ENCODE data around the gene RELCH.

Gene RELCH

GRCh38 chr18:62277045-62277444, 90.0 kb downstream of the RELCH start:
- Histone ChIP-seq H3K9me3 (ENCODE audit: insufficient read depth, low read depth, low read length) (no peaks in the 10 kb centered on the region), H3K4me3 (ENCODE audit: low read length) (no peak overlapping the region), H3K36me3 (ENCODE audit: insufficient read depth, low read depth, low read length) (peaks cover 41% of the 10 kb centered on the region), H3K9ac (ENCODE audit: low read depth, low read length) (no peak overlapping the region), H3K27ac (ENCODE audit: low read length) (no peak overlapping the region), H3K27me3 (ENCODE audit: insufficient read depth, low read length) (no peaks in the 10 kb centered on the region), H3K4me1 (ENCODE audit: insufficient read depth, low read length) (no peaks in the 10 kb centered on the region)

GRCh38 chr18:62279561-62279960, 92.5 kb downstream of the RELCH start:
- Histone ChIP-seq H3K9ac (ENCODE audit: low read depth, low read length) (no peak overlapping the region), H3K27ac (ENCODE audit: low read length) (no peak overlapping the region), H3K27me3 (ENCODE audit: insufficient read depth, low read length) (no peaks in the 10 kb centered on the region), H3K9me3 (ENCODE audit: insufficient read depth, low read depth, low read length) (no peaks in the 10 kb centered on the region), H3K4me1 (ENCODE audit: insufficient read depth, low read length) (no peaks in the 10 kb centered on the region), H3K4me3 (ENCODE audit: low read length) (no peak overlapping the region), H3K36me3 (ENCODE audit: insufficient read depth, low read depth, low read length) (peaks cover 45% of the 10 kb centered on the region)

GRCh38 chr18:62280058-62280457, 93.0 kb downstream of the RELCH start:
- Histone ChIP-seq H3K4me1 (ENCODE audit: insufficient read depth, low read length) (no peaks in the 10 kb centered on the region), H3K4me3 (ENCODE audit: low read length) (no peak overlapping the region), H3K9ac (ENCODE audit: low read depth, low read length) (no peak overlapping the region), H3K36me3 (ENCODE audit: insufficient read depth, low read depth, low read length) (peaks cover 47% of the 10 kb centered on the region), H3K9me3 (ENCODE audit: insufficient read depth, low read depth, low read length) (no peaks in the 10 kb centered on the region), H3K27ac (ENCODE audit: low read length) (no peak overlapping the region), H3K27me3 (ENCODE audit: insufficient read depth, low read length) (no peaks in the 10 kb centered on the region)

DNA sequence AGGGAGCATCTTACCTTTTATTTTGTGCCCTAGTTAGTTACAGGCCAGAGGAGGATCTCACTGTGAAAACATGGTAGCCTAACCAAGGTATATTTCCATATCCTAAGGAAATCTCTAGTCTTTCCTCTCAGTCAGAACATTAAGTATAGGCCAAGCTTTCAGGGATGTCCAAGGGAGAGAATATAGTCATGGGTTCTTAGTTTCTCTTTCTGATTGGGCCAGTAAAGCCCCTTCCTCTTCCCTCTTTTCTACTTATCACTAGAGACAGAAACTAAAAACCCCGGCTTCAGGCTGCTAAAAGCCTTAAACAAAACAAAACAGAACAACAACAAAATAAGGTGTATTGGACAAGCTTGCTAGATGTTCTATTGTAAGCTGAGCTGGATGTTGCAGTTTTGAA, 93.7 kb downstream of the RELCH start:
- H3K4me1 ChIP-seq (ENCODE audit: insufficient read depth, low read length) = no peaks in the 10 kb centered on the region
- H3K27ac ChIP-seq (ENCODE audit: low read length) = no peak overlapping the region
- no peaks in the 10 kb centered on the region for H3K9me3 ChIP-seq (ENCODE audit: insufficient read depth, low read depth, low read length)
- H3K36me3 ChIP-seq (ENCODE audit: insufficient read depth, low read depth, low read length) = peaks cover 48% of the 10 kb centered on the region
- H3K27me3 ChIP-seq (ENCODE audit: insufficient read depth, low read length) = no peaks in the 10 kb centered on the region
- no peak overlapping the region for H3K4me3 ChIP-seq (ENCODE audit: low read length)
- H3K9ac ChIP-seq (ENCODE audit: low read depth, low read length) = no peak overlapping the region

DNA sequence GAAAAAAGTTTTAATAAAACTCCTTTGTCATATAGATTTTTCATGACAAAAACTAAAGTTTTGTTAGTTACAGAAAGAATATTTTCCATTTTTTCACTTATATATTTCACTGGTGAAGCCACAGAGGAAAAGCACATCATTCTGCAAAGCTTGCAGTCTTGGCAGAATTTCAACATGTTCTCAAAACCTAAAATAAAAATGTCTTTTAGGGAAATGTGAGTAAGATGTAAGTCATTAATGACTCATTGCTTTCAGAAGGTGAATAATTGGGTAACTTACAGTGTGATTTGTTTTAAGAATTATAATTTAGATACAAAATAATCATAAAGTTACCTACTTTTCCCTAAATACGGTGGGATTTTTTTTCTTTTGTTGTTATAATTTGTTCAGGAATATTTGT, 94.6 kb downstream of the RELCH start:
- H3K9ac ChIP-seq (ENCODE audit: low read depth, low read length) = no peak overlapping the region

GRCh38 chr18:62282188-62282629, 95.2 kb downstream of the RELCH start:
- Histone ChIP-seq H3K36me3 (ENCODE audit: insufficient read depth, low read depth, low read length) (peaks cover 39% of the 10 kb centered on the region), H3K9ac (ENCODE audit: low read depth, low read length) (no peak overlapping the region), H3K27me3 (ENCODE audit: insufficient read depth, low read length) (no peaks in the 10 kb centered on the region), H3K27ac (ENCODE audit: low read length) (no peak overlapping the region), H3K9me3 (ENCODE audit: insufficient read depth, low read depth, low read length) (no peaks in the 10 kb centered on the region), H3K4me3 (ENCODE audit: low read length) (no peak overlapping the region), H3K4me1 (ENCODE audit: insufficient read depth, low read length) (no peaks in the 10 kb centered on the region)

More for the DNA sequence above, 94.6 kb downstream of the RELCH start:
- Histone ChIP-seq H3K4me1 (ENCODE audit: insufficient read depth, low read length) (no peaks in the 10 kb centered on the region), H3K27ac (ENCODE audit: low read length) (no peak overlapping the region), H3K36me3 (ENCODE audit: insufficient read depth, low read depth, low read length) (peaks cover 39% of the 10 kb centered on the region), H3K4me3 (ENCODE audit: low read length) (no peak overlapping the region), H3K9me3 (ENCODE audit: insufficient read depth, low read depth, low read length) (no peaks in the 10 kb centered on the region), H3K27me3 (ENCODE audit: insufficient read depth, low read length) (no peaks in the 10 kb centered on the region)

DNA sequence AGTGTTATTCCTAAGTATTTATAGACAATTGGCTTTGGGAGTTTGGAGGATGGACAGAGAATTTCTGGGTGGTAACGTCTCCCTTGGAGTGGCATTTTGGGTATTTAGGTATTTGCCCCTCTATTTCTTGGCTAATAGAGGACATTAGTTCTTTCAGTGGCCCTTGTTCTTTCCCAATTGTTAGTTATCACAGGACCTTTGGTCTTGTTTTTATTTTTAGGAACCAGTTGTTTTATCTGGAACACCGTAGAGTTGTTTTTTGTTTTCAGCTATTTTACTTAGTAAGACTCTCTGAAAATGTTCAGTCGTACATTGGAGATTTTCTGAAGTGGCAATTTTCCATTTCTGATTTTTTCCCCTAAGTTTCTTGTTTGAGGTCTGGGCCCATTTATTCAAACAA, 97.6 kb downstream of the RELCH start:
- no peak overlapping the region for H3K4me3 ChIP-seq (ENCODE audit: low read length)
- H3K9ac ChIP-seq (ENCODE audit: low read depth, low read length) = no peak overlapping the region
- no peak overlapping the region for H3K27ac ChIP-seq (ENCODE audit: low read length)
- H3K27me3 ChIP-seq (ENCODE audit: insufficient read depth, low read length) = no peaks in the 10 kb centered on the region
- H3K9me3 ChIP-seq (ENCODE audit: insufficient read depth, low read depth, low read length) = no peaks in the 10 kb centered on the region
- H3K4me1 ChIP-seq (ENCODE audit: insufficient read depth, low read length) = no peaks in the 10 kb centered on the region
- H3K36me3 ChIP-seq (ENCODE audit: insufficient read depth, low read depth, low read length) = peaks cover 53% of the 10 kb centered on the region

GRCh38 chr18:62285281-62285680, 98.2 kb downstream of the RELCH start:
- no peaks in the 10 kb centered on the region for H3K4me1 ChIP-seq (ENCODE audit: insufficient read depth, low read length)
- peaks cover 50% of the 10 kb centered on the region for H3K36me3 ChIP-seq (ENCODE audit: insufficient read depth, low read depth, low read length)
- no peaks in the 10 kb centered on the region for H3K27me3 ChIP-seq (ENCODE audit: insufficient read depth, low read length)
- no peak overlapping the region for H3K27ac ChIP-seq (ENCODE audit: low read length)
- no peaks in the 10 kb centered on the region for H3K9me3 ChIP-seq (ENCODE audit: insufficient read depth, low read depth, low read length)
- no peak overlapping the region for H3K9ac ChIP-seq (ENCODE audit: low read depth, low read length)
- no peak overlapping the region for H3K4me3 ChIP-seq (ENCODE audit: low read length)

- Histone ChIP-seq H3K9ac (ENCODE audit: low read depth, low read length) (no peak overlapping the region), H3K27ac (ENCODE audit: low read length) (no peak overlapping the region), H3K9me3 (ENCODE audit: insufficient read depth, low read depth, low read length) (no peaks in the 10 kb centered on the region), H3K4me1 (ENCODE audit: insufficient read depth, low read length) (no peaks in the 10 kb centered on the region), H3K27me3 (ENCODE audit: insufficient read depth, low read length) (no peaks in the 10 kb centered on the region), H3K36me3 (ENCODE audit: insufficient read depth, low read depth, low read length) (peaks cover 54% of the 10 kb centered on the region), H3K4me3 (ENCODE audit: low read length) (no peak overlapping the region)
Measured at GRCh38 chr18:62287781-62288664, 101.0 kb downstream of the RELCH start.

- H3K4me3 ChIP-seq (ENCODE audit: low read length) = no peak overlapping the region
- no peaks in the 10 kb centered on the region for H3K9me3 ChIP-seq (ENCODE audit: insufficient read depth, low read depth, low read length)
- no peaks in the 10 kb centered on the region for H3K27me3 ChIP-seq (ENCODE audit: insufficient read depth, low read length)
- H3K36me3 ChIP-seq (ENCODE audit: insufficient read depth, low read depth, low read length) = peaks cover 48% of the 10 kb centered on the region
- no peak overlapping the region for H3K9ac ChIP-seq (ENCODE audit: low read depth, low read length)
- no peaks in the 10 kb centered on the region for H3K4me1 ChIP-seq (ENCODE audit: insufficient read depth, low read length)
- no peak overlapping the region for H3K27ac ChIP-seq (ENCODE audit: low read length)
Measured at GRCh38 chr18:62288665-62289008, 101.6 kb downstream of the RELCH start.

- Histone ChIP-seq H3K27me3 (ENCODE audit: insufficient read depth, low read length) (no peaks in the 10 kb centered on the region), H3K27ac (ENCODE audit: low read length) (no peak overlapping the region), H3K9ac (ENCODE audit: low read depth, low read length) (no peak overlapping the region), H3K4me1 (ENCODE audit: insufficient read depth, low read length) (no peaks in the 10 kb centered on the region), H3K4me3 (ENCODE audit: low read length) (no peak overlapping the region), H3K9me3 (ENCODE audit: insufficient read depth, low read depth, low read length) (no peaks in the 10 kb centered on the region), H3K36me3 (ENCODE audit: insufficient read depth, low read depth, low read length) (peaks cover 46% of the 10 kb centered on the region)
Measured at GRCh38 chr18:62289047-62289446, 102.0 kb downstream of the RELCH start.

- Histone ChIP-seq H3K4me1 (ENCODE audit: insufficient read depth, low read length) (no peaks in the 10 kb centered on the region), H3K9me3 (ENCODE audit: insufficient read depth, low read depth, low read length) (no peaks in the 10 kb centered on the region), H3K27me3 (ENCODE audit: insufficient read depth, low read length) (no peaks in the 10 kb centered on the region), H3K9ac (ENCODE audit: low read depth, low read length) (no peak overlapping the region), H3K27ac (ENCODE audit: low read length) (no peak overlapping the region), H3K36me3 (ENCODE audit: insufficient read depth, low read depth, low read length) (peaks cover 23% of the 10 kb centered on the region), H3K4me3 (ENCODE audit: low read length) (no peak overlapping the region)
Measured at GRCh38 chr18:62294073-62294472, 107.0 kb downstream of the RELCH start.
